Measurements from ENCODE around the gene FAM53C.

DNA sequence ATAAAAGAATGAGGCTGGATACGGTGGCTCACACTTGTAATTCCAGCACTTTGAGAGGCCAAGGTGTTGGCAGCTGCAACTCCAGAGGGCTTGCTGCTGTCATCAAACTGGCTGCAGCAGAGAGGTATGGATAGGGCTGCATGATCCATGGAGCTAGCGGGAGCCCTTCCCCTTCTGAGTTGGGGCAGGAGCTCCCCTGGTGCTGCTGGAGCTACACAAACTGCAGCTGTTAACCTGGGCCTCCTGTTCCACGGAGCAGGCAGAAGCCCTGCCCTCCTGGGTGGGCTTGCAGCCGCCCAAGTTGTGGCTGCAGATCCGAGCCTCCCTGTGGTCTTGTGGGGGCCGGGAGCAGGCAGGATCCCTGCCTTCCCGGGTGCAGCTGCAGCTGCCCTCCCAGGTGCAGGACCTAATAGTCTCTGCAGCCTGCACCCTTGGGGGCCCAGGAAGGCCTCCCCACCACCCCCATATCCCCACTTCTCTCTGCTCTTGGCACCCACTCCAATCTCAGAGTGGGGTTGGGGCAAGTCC is 22.3 kb upstream of the FAM53C start:
- TF ChIP-seq FOXM1 (IDR thresholded peaks at IDR 0.05; ENCODE audit: borderline replicate concordance, low read depth) (no peak), YY1 (IDR thresholded peaks at IDR 0.05; ENCODE audit: low read depth) (no peak), RAD21 (IDR thresholded peaks at IDR 0.05; ENCODE audit: low read depth) (no peak), TAF1 (IDR thresholded peaks at IDR 0.05; ENCODE audit: low read depth) (no peak)
